ENCODE data around the gene CDH8.

CDH8 gene

DNA sequence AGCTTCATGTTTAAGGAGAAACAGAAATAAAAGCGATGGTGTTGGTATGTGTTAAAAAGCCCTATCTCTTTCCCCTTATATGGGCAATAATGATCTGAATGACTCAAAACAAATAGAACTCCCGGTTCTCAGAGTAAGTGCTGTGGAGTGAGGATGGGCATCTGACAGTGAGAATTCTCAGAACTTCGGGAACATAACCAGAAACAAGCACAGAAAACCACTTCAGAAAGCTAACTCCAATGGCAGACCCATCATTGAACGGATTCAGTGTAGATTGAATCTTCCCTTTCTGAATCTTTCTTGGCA lies 67.2 kb downstream of the CDH8 start:
- Histone ChIP-seq H3K4me3 (ENCODE audit: low read depth in 1 of 2, low read length in 2 of 2) (no peak overlapping the region), H4K20me1 (ENCODE audit: insufficient read depth, low read length) (no peaks in the 10 kb centered on the region), H3K9me3 (ENCODE audit: insufficient read depth, low read length, severe bottlenecking) (no peaks in the 10 kb centered on the region), H3K79me2 (ENCODE audit: insufficient read depth, low read length) (no peaks in the 10 kb centered on the region), H3K36me3 (ENCODE audit: insufficient read depth, low read length) (no peaks in the 10 kb centered on the region), H2AFZ (ENCODE audit: low read depth, low read length) (no peak overlapping the region), H3K27me3 (ENCODE audit: insufficient read depth, low read length, poor library complexity) (no peaks in the 10 kb centered on the region), H3K27ac (ENCODE audit: low read length) (no peak overlapping the region), H3K9ac (ENCODE audit: low read depth, low read length) (no peak overlapping the region), H3K4me2 (ENCODE audit: insufficient read depth, low read length) (no peak overlapping the region), H3K4me1 (ENCODE audit: insufficient read depth, low read length) (no peaks in the 10 kb centered on the region)
- DNase-seq = no peak
- no peak for TF ChIP-seq EZH2 (IDR thresholded peaks at IDR 0.05; ENCODE audit: borderline replicate concordance, low read depth, low read length, severe bottlenecking)
- TF ChIP-seq, protein P1, sequence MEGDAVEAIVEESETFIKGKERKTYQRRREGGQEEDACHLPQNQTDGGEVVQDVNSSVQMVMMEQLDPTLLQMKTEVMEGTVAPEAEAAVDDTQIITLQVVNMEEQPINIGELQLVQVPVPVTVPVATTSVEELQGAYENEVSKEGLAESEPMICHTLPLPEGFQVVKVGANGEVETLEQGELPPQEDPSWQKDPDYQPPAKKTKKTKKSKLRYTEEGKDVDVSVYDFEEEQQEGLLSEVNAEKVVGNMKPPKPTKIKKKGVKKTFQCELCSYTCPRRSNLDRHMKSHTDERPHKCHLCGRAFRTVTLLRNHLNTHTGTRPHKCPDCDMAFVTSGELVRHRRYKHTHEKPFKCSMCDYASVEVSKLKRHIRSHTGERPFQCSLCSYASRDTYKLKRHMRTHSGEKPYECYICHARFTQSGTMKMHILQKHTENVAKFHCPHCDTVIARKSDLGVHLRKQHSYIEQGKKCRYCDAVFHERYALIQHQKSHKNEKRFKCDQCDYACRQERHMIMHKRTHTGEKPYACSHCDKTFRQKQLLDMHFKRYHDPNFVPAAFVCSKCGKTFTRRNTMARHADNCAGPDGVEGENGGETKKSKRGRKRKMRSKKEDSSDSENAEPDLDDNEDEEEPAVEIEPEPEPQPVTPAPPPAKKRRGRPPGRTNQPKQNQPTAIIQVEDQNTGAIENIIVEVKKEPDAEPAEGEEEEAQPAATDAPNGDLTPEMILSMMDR (IDR thresholded peaks at IDR 0.05; ENCODE audit: borderline replicate concordance, extremely low read depth, low read length, poor library complexity, severe bottlenecking) = no peak
- ATAC-seq (ENCODE audit: insufficient read depth, low read depth) = no peak

DNA sequence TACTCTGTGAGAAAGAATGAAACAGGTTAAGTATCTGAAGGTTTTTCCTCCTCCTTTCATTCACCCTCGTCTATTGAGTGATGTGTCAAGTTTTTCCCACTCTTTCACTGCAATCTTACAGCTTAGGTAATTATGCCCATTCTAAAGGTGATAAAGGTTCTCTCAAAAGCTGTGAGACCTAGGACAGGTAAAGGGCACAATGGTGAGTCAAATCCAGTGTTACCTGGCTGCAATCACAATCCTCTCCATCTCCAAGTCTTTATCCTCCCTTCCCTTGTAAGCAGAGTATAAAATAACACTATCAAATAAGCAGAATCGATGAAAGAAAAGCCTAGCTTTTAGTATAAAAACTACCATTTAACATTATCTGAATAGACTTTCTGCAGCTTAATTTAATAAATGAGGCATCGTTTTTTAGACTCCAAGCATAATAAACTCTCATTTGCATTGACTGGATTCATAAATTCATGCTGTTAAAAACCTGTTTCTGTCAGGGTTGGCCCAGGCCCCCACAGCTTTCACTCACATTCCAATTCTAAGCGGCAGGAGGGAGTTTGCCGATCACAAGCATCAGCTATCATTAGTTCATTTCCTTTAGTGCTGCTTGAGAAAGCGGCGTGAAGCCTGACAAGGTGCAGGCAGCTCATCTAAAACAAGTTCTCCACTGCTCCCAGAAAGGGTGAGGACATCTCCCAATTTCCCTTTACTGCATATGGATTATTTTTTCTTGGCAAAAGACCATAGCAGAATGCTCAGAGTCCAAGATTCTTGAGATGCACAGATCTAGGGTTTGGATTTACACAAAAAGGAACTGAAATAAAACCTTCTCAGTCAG lies 67.8 kb downstream of the CDH8 start:
- Histone ChIP-seq H3K9me3 (ENCODE audit: insufficient read depth, low read length, severe bottlenecking) (no peaks in the 10 kb centered on the region), H4K20me1 (ENCODE audit: insufficient read depth, low read length) (no peaks in the 10 kb centered on the region), H2AFZ (ENCODE audit: low read depth, low read length) (no peak overlapping the region), H3K9ac (ENCODE audit: low read depth, low read length) (no peak overlapping the region), H3K36me3 (ENCODE audit: insufficient read depth, low read length) (no peaks in the 10 kb centered on the region), H3K4me3 (ENCODE audit: low read depth in 1 of 2, low read length in 2 of 2) (no peak overlapping the region), H3K4me2 (ENCODE audit: insufficient read depth, low read length) (no peak overlapping the region), H3K27ac (ENCODE audit: low read length) (no peak overlapping the region), H3K27me3 (ENCODE audit: insufficient read depth, low read length, poor library complexity) (no peaks in the 10 kb centered on the region), H3K79me2 (ENCODE audit: insufficient read depth, low read length) (no peaks in the 10 kb centered on the region), H3K4me1 (ENCODE audit: insufficient read depth, low read length) (no peaks in the 10 kb centered on the region)
- DNase-seq (no peak), ATAC-seq (ENCODE audit: insufficient read depth, low read depth) (no peak)
- no peak for TF ChIP-seq EZH2 (IDR thresholded peaks at IDR 0.05; ENCODE audit: borderline replicate concordance, low read depth, low read length, severe bottlenecking)
- TF ChIP-seq, protein P1 (IDR thresholded peaks at IDR 0.05; ENCODE audit: borderline replicate concordance, extremely low read depth, low read length, poor library complexity, severe bottlenecking) = no peak

DNA sequence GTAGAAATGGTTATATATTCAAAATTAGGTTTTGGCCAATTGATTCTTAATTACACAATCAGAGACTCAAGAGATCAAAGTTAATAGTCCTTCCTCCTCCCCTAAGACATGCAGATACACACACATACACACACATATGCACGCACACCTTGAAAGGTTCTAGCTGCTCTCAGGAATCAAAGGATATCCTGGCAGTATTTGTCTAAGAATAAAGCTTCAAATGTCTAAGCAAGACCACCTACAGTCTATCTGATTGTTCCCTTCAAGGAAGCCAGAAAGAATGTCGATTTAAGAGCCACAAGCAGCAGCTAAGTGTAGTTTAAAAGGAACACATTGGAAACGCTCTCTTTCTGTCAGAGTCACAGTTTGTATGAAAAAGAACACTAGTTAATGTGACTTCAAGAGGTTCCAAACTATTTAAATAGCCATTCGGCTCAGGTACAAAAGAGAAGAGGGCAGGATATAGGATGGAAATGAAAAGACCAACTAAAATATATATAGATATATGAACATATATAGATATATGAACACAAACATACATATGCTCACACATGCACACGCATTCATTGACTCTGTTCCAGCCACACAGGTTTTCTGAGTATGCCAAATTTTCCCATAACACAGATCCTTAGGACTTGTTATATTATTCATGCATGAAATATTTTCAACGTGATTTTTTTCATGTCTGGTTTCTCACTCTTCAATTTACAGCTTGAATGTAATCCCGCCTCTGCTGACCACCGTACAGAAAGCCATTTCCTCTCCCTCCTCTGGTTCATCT lies 79.0 kb downstream of the CDH8 start:
- Histone ChIP-seq H3K9me3 (ENCODE audit: insufficient read depth, low read length, severe bottlenecking) (no peaks in the 10 kb centered on the region), H3K79me2 (ENCODE audit: insufficient read depth, low read length) (no peaks in the 10 kb centered on the region), H3K4me2 (ENCODE audit: insufficient read depth, low read length) (no peak overlapping the region), H2AFZ (ENCODE audit: low read depth, low read length) (no peak overlapping the region), H3K27ac (ENCODE audit: low read length) (no peak overlapping the region), H3K27me3 (ENCODE audit: insufficient read depth, low read length, poor library complexity) (no peaks in the 10 kb centered on the region), H3K36me3 (ENCODE audit: insufficient read depth, low read length) (no peaks in the 10 kb centered on the region), H3K9ac (ENCODE audit: low read depth, low read length) (no peak overlapping the region), H4K20me1 (ENCODE audit: insufficient read depth, low read length) (no peaks in the 10 kb centered on the region), H3K4me1 (ENCODE audit: insufficient read depth, low read length) (no peaks in the 10 kb centered on the region), H3K4me3 (ENCODE audit: low read depth in 1 of 2, low read length in 2 of 2) (no peak overlapping the region)
- DNase-seq (no peak), ATAC-seq (ENCODE audit: insufficient read depth, low read depth) (no peak)
- TF ChIP-seq, protein P1 (IDR thresholded peaks at IDR 0.05; ENCODE audit: borderline replicate concordance, extremely low read depth, low read length, poor library complexity, severe bottlenecking) = no peak
- TF ChIP-seq EZH2 (IDR thresholded peaks at IDR 0.05; ENCODE audit: borderline replicate concordance, low read depth, low read length, severe bottlenecking) = no peak

Measured in DND-41 (cell line).